Loucy (cell line): Measurements from ENCODE around the gene RASGRP2.

Experiments used
- H2AFZ ChIP-seq: fragments of 200-600 bp; sonication (generic); 2 replicates; pipeline ENCODE4 v1.6.0; 2016; ENCODE audit warnings: antibody characterized with exemption, mild to moderate bottlenecking, low read length, moderate library complexity
- H3F3A ChIP-seq: fragments of 200-600 bp; 2 replicates; pipeline ENCODE4 v1.6.0; 2016; ENCODE audit warnings: antibody characterized with exemption, low read depth, mild to moderate bottlenecking
- H3K27me3 ChIP-seq: fragments of 200-600 bp; sonication (generic); 2 replicates; pipeline ENCODE4 v1.6.1; 2014; ENCODE audit warnings: low read length, mild to moderate bottlenecking; ENCODE audit not compliant: insufficient read depth, poor library complexity, severe bottlenecking
- H3K36me3 ChIP-seq: fragments of 200-600 bp; sonication (generic); 2 replicates; pipeline ENCODE4 v1.6.1; 2016; ENCODE audit warnings: low read length; ENCODE audit not compliant: insufficient read depth
- H3K4me1 ChIP-seq: fragments of 200-600 bp; sonication (generic); 2 replicates; pipeline ENCODE4 v1.5.1; 2014; ENCODE audit warnings: low read length, mild to moderate bottlenecking; ENCODE audit not compliant: insufficient read depth, poor library complexity, severe bottlenecking
- H3K4me2 ChIP-seq: fragments of 200-600 bp; sonication (generic); 2 replicates; pipeline ENCODE4 v1.6.0; 2014; ENCODE audit warnings: antibody characterized with exemption, low read length, low read depth, mild to moderate bottlenecking; ENCODE audit not compliant: poor library complexity, severe bottlenecking
- H3K4me3 ChIP-seq: fragments of 200-600 bp; sonication (generic); 2 replicates; pipeline ENCODE4 v1.5.1; 2014; ENCODE audit warnings: low read length, mild to moderate bottlenecking, mixed read lengths; ENCODE audit not compliant: poor library complexity, severe bottlenecking
- H3K79me2 ChIP-seq: fragments of 200-600 bp; sonication (generic); 2 replicates; pipeline ENCODE4 v1.6.1; 2014; ENCODE audit warnings: low read length; ENCODE audit not compliant: insufficient read depth
- H3K9ac ChIP-seq: fragments of 200-600 bp; sonication (generic); 2 replicates; pipeline ENCODE4 v1.6.0; 2014; ENCODE audit warnings: mild to moderate bottlenecking, low read depth, low read length, moderate library complexity; ENCODE audit not compliant: poor library complexity, severe bottlenecking
- H3K9me2 ChIP-seq: fragments of 200-600 bp; sonication (generic); replicated peaks from 2 replicates; pipeline ENCODE4 v1.6.1; 2016; ENCODE audit warnings: low read depth, low read length, mixed read lengths
- H3K9me3 ChIP-seq: fragments of 200-600 bp; sonication (generic); 2 replicates; pipeline ENCODE4 v1.6.1; 2014; ENCODE audit warnings: mild to moderate bottlenecking, antibody characterized with exemption, low read length, low read depth; ENCODE audit not compliant: insufficient read depth
- H4K20me1 ChIP-seq: fragments of 200-600 bp; sonication (generic); 2 replicates; pipeline ENCODE4 v1.6.0; 2014; ENCODE audit warnings: antibody characterized with exemption, low read length, mild to moderate bottlenecking; ENCODE audit not compliant: insufficient read depth, poor library complexity, severe bottlenecking
- EZH2phosphoT487 ChIP-seq: fragments of 200-600 bp; IDR thresholded peaks from 2 replicates; pipeline ENCODE4 v1.6.1; 2018; ENCODE audit warnings: antibody characterized with exemption, mild to moderate bottlenecking, moderate library complexity, borderline replicate concordance
- TF ChIP-seq, protein P1 (sequence below): fragments of 200-600 bp; sonication (generic); conservative IDR thresholded peaks from 2 replicates; pipeline ENCODE4 v1.5.1; 2014; ENCODE audit warnings: mild to moderate bottlenecking, antibody characterized with exemption, low read length

RASGRP2 gene

DNA sequence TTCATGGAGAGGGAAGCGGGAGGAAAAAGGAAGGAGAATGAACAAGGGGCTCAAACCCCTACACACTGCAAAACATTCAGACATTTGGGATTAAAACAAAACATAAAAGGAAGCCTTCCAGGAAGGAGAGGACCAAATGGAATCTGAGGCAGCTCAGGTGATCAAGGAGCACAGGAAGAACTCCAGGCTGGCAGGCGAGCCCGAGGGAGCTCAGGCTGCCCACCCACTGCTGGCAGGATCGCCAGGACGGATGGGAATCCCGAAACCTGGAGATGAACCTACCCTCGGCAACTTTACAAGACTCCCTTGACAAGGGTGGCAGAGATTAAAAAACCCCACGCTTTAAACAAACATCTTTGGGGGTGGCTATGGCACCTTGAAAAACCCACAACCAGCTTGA lies 20.8 kb upstream of the RASGRP2 start:
- peaks cover 64% of the 10 kb centered on the region for H3K79me2 ChIP-seq
- H3F3A ChIP-seq, result peaks cover 38% of the 10 kb centered on the region
- H3K9me2 ChIP-seq, result no peaks in the 10 kb centered on the region
- H3K4me3 ChIP-seq, result peak overlapping the region; percentile 48
- peak overlapping the region; percentile 66 for H3K4me2 ChIP-seq
- peaks cover 85% of the 10 kb centered on the region for H4K20me1 ChIP-seq
- no peaks in the 10 kb centered on the region for H3K27me3 ChIP-seq
- TF ChIP-seq, protein P1, sequence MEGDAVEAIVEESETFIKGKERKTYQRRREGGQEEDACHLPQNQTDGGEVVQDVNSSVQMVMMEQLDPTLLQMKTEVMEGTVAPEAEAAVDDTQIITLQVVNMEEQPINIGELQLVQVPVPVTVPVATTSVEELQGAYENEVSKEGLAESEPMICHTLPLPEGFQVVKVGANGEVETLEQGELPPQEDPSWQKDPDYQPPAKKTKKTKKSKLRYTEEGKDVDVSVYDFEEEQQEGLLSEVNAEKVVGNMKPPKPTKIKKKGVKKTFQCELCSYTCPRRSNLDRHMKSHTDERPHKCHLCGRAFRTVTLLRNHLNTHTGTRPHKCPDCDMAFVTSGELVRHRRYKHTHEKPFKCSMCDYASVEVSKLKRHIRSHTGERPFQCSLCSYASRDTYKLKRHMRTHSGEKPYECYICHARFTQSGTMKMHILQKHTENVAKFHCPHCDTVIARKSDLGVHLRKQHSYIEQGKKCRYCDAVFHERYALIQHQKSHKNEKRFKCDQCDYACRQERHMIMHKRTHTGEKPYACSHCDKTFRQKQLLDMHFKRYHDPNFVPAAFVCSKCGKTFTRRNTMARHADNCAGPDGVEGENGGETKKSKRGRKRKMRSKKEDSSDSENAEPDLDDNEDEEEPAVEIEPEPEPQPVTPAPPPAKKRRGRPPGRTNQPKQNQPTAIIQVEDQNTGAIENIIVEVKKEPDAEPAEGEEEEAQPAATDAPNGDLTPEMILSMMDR, result no peak
- no peak for TF ChIP-seq EZH2phosphoT487
- H3K36me3 ChIP-seq, result peaks cover 73% of the 10 kb centered on the region
- H3K9ac ChIP-seq, result peak overlapping the region; percentile 38
- no peak overlapping the region for H2AFZ ChIP-seq
- no peaks in the 10 kb centered on the region for H3K9me3 ChIP-seq
- H3K4me1 ChIP-seq, result peaks cover 59% of the 10 kb centered on the region

DNA sequence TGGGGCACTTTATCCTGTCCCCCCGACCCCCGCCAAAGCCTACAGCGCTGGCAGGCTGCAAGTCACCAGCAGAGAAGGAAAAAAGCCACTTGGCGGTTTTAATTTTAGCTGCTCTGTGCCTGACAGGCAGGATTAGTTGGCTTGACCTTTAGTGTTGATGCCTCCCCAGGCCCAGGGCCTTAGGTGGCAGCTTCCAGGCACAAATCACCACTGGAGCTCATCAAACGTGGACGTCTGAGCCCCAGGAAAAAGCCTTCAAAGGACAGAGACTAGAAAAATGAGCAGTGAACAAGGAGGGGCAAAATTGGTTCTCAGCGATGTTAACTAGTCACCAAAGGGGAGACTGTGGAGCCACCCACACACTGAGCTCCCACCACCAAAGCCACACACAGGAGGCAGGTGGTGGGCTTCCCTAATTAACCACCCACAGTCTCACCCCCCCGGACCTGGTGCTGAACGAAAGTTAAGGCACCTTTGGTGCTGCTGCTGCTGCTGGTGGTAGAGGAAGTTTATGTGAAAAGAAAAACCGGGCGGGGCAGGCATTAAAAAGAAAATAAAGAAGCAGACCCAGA lies 20.2 kb upstream of the RASGRP2 start:
- Histone ChIP-seq H3K36me3 (peaks cover 67% of the 10 kb centered on the region), H3K4me1 (peaks cover 61% of the 10 kb centered on the region), H3K9me2 (no peaks in the 10 kb centered on the region), H3K9me3 (no peaks in the 10 kb centered on the region), H3K4me3 (peak overlapping the region; percentile 48), H3K27me3 (no peaks in the 10 kb centered on the region), H3K9ac (peak overlapping the region; percentile 38), H4K20me1 (peaks cover 79% of the 10 kb centered on the region), H3K79me2 (peaks cover 58% of the 10 kb centered on the region), H3F3A (peaks cover 33% of the 10 kb centered on the region), H2AFZ (no peak overlapping the region), H3K4me2 (peak overlapping the region; percentile 66)
- TF ChIP-seq, protein P1, result no peak
- TF ChIP-seq EZH2phosphoT487, result no peak

- TF ChIP-seq EZH2phosphoT487, result no peak
- TF ChIP-seq, protein P1, result no peak
- H3K4me3 ChIP-seq, result peak overlapping the region; percentile 48
- peaks cover 74% of the 10 kb centered on the region for H4K20me1 ChIP-seq
- H3K9ac ChIP-seq, result peak overlapping the region; percentile 38
- H3K36me3 ChIP-seq, result peaks cover 61% of the 10 kb centered on the region
- H2AFZ ChIP-seq, result no peak overlapping the region
- H3K9me3 ChIP-seq, result no peaks in the 10 kb centered on the region
- H3K79me2 ChIP-seq, result peaks cover 53% of the 10 kb centered on the region
- H3F3A ChIP-seq, result peaks cover 29% of the 10 kb centered on the region
- H3K27me3 ChIP-seq, result no peaks in the 10 kb centered on the region
- H3K4me2 ChIP-seq, result peak overlapping the region; percentile 66
- no peaks in the 10 kb centered on the region for H3K9me2 ChIP-seq
- peaks cover 61% of the 10 kb centered on the region for H3K4me1 ChIP-seq
Measured at GRCh38 chr11:64763526-64764039, 19.6 kb upstream of the RASGRP2 start.
